ENCODE data around the gene SHANK1. TPM values are rescaled to one million over a fixed set of nuclear protein-coding genes. Genes with fewer than 3 reads are reported as not detected.

Gene SHANK1
- total RNA-seq, 3 donors from 2014 or later = 0.59 to 0.98 TPM; not detected in 1

DNA sequence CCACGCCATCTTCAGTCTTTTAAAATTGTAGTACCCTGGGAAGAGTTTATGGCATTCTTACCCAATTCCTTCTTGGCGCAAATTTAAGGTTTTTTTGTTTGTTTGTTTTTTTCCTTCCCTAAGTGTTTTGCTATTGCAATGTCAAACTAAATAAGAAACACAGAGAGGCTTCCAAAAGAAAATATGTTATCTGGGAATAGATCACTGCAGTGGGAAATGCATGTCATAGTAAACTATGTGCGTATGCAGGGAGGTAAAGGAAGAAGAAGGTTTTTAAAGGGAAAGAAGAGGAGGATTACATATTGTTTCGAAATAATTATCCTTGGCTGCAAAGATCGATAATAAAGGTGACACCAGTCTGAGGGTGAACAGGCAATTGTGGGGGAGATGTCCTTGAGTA is 16.7 kb upstream of the SHANK1 start:
- H3K36me3 ChIP-seq = no peaks in the 10 kb centered on the region
- H3K27ac ChIP-seq = no peak overlapping the region
- no peaks in the 10 kb centered on the region for H3K4me1 ChIP-seq
- peaks cover 0 to 55% of the 10 kb centered on the region in 2 donors for H3K27me3 ChIP-seq
- TF ChIP-seq POLR2A (IDR thresholded peaks at IDR 0.05) (no peak), POLR2AphosphoS5 (IDR thresholded peaks at IDR 0.05) (no peak)
- TF ChIP-seq, protein P1, sequence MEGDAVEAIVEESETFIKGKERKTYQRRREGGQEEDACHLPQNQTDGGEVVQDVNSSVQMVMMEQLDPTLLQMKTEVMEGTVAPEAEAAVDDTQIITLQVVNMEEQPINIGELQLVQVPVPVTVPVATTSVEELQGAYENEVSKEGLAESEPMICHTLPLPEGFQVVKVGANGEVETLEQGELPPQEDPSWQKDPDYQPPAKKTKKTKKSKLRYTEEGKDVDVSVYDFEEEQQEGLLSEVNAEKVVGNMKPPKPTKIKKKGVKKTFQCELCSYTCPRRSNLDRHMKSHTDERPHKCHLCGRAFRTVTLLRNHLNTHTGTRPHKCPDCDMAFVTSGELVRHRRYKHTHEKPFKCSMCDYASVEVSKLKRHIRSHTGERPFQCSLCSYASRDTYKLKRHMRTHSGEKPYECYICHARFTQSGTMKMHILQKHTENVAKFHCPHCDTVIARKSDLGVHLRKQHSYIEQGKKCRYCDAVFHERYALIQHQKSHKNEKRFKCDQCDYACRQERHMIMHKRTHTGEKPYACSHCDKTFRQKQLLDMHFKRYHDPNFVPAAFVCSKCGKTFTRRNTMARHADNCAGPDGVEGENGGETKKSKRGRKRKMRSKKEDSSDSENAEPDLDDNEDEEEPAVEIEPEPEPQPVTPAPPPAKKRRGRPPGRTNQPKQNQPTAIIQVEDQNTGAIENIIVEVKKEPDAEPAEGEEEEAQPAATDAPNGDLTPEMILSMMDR (IDR thresholded peaks at IDR 0.05) = no peak
- intact Hi-C loops (cut with DNase I; ENCODE audit: low total_unique reads) = no loop called here
- DNase-seq (ENCODE audit: low spot score in 2 of 2) = no peak
- H3K4me3 ChIP-seq = no peak overlapping the region
- H3K9me3 ChIP-seq = no peaks in the 10 kb centered on the region

DNA sequence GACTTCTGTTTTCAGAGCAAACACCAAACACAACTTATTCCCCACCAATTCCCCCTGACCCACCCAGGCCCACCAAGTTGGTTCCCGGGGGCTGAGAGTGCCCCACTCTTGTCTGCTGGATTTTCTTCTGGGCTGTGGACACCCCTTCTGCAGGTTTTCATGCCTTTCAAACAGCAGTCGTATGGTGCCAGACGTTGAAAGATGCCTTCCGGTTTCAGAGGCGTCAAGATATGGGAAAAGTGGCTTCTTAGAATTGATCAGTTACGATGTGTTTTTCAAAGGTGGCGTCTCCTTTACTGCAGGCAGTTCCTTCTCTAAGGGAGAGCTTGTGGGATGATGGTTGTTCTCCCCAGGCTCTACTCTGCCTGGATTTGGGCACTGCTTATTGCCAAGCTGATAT is 16.3 kb upstream of the SHANK1 start:
- H3K27ac ChIP-seq = no peak overlapping the region
- intact Hi-C loops (cut with DNase I; ENCODE audit: low total_unique reads) = no loop called here
- H3K9me3 ChIP-seq = no peaks in the 10 kb centered on the region
- DNase-seq (ENCODE audit: low spot score in 2 of 2) = no peak
- no peaks in the 10 kb centered on the region for H3K4me1 ChIP-seq
- H3K36me3 ChIP-seq = no peaks in the 10 kb centered on the region
- no peak for TF ChIP-seq POLR2AphosphoS5 (IDR thresholded peaks at IDR 0.05)
- TF ChIP-seq, protein P1 (IDR thresholded peaks at IDR 0.05) = no peak
- no peak for TF ChIP-seq POLR2A (IDR thresholded peaks at IDR 0.05)
- no peak overlapping the region for H3K4me3 ChIP-seq
- H3K27me3 ChIP-seq = peaks cover 0 to 51% of the 10 kb centered on the region in 2 donors

DNA sequence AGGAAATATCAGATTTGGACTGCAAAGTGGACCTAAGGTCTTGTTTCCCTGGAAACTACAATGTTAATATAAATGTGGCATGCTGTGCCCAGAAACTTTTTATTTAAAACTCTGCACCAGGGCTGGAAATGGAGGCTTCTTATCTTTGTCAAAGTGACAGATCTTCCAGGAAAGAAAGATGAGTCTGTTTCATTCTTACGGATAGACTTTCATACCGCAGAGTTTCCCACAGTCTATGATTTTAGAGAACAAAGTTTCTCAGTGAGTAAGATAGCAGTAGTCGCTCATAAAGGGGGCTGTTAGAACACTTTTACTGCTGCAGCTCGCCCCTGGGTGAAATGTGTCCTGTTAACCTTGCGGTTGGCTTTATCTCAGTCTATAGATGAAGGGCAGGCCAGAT is 10.3 kb upstream of the SHANK1 start:
- no peaks in the 10 kb centered on the region for H3K9me3 ChIP-seq
- intact Hi-C loops (cut with DNase I; ENCODE audit: low total_unique reads) = no loop called here

DNA sequence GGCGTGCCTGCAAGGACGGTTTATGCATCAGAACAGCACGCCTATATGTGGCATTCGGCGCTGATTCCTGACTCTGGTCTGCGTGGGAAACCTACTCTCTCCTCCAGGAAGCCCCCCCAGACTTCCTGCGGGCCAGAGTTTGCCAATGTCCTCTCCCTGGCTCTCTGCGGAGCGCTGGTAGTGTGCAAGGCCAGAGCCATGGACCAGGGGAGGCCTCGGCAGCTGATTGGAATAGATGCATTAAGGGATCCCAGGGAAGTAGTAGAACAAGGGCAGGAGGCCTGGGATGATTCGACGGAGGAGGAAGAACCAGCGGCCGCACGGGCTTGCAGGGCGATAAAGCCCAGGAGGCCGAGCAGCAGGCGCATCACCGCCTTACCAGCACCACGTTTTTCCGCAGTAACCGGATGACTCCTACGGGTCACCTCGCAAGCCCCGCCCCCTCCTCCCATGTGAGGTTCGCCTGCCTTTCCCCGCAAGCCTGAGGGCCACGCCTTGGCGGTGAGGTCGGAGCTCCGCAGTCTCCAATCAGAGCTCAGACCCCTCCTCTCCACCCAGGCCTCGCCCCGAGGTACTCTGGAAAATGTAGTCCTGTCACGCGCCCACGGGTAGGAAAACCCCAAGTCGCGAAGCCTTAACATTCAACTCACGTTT is 8.6 kb upstream of the SHANK1 start:
- peak; percentile 55 to 62 for DNase-seq (ENCODE audit: low spot score in 2 of 2)
- TF ChIP-seq POLR2AphosphoS5 (IDR thresholded peaks at IDR 0.05) (no peak), POLR2A (IDR thresholded peaks at IDR 0.05) (no peak)
- TF ChIP-seq, protein P1 (IDR thresholded peaks at IDR 0.05) = no peak
- intact Hi-C loops (cut with DNase I; ENCODE audit: low total_unique reads) = no loop called here
- H3K36me3 ChIP-seq = no peaks in the 10 kb centered on the region
- peak overlapping the region in 2 of 3 donors; percentile 3 to 55 for H3K4me3 ChIP-seq
- no peaks in the 10 kb centered on the region for H3K9me3 ChIP-seq
- no peaks in the 10 kb centered on the region for H3K27me3 ChIP-seq
- H3K4me1 ChIP-seq = no peaks in the 10 kb centered on the region
- H3K27ac ChIP-seq = no peak overlapping the region

More for the DNA sequence above, 10.3 kb upstream of the SHANK1 start:
- TF ChIP-seq POLR2A (IDR thresholded peaks at IDR 0.05) (no peak), POLR2AphosphoS5 (IDR thresholded peaks at IDR 0.05) (no peak)
- TF ChIP-seq, protein P1 (IDR thresholded peaks at IDR 0.05) = no peak
- no peak for DNase-seq (ENCODE audit: low spot score in 2 of 2)
- Histone ChIP-seq H3K27me3 (no peaks in the 10 kb centered on the region), H3K36me3 (no peaks in the 10 kb centered on the region), H3K4me3 (no peak overlapping the region), H3K4me1 (no peaks in the 10 kb centered on the region), H3K27ac (no peak overlapping the region)

DNA sequence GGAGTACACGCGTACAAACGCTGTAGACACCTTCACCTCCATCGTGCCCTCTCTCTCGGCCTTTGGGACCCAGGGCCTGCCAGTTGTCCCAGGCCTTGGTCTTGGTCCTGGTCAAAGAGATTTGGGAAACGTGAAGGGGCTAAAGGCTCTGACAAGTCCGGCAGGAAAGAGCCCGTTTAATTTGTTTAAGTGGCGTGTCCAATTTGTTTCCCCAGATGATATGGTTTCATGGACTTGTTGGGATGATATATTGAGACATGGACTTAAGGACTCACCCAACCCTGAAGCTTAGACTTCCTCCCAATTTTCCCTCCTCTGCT is 6.3 kb upstream of the SHANK1 start:
- H3K27ac ChIP-seq = peak overlapping the region in 1 of 2 donors; percentile 89
- no peaks in the 10 kb centered on the region for H3K4me1 ChIP-seq
- H3K27me3 ChIP-seq = no peaks in the 10 kb centered on the region
- H3K4me3 ChIP-seq = peak overlapping the region; percentile 62 to 85 (median 85)
- intact Hi-C loops (cut with DNase I; ENCODE audit: low total_unique reads) = no loop called here
- TF ChIP-seq, protein P1 (IDR thresholded peaks at IDR 0.05) = no peak
- TF ChIP-seq POLR2A (IDR thresholded peaks at IDR 0.05) = no peak
- TF ChIP-seq POLR2AphosphoS5 (IDR thresholded peaks at IDR 0.05) = no peak
- no peak for DNase-seq (ENCODE audit: low spot score in 2 of 2)
- no peaks in the 10 kb centered on the region for H3K9me3 ChIP-seq
- no peaks in the 10 kb centered on the region for H3K36me3 ChIP-seq
